Cardiac muscle cell (in vitro differentiated cells and primary cell): ENCODE data around the gene CTIF. TPM values are rescaled to one million over a fixed set of nuclear protein-coding genes. Genes with fewer than 3 reads are reported as not detected.

ENCODE experiments used
- DNase-seq, 2 donors: peaks; one replicate each; pipeline versions ENCODE4 v3.0.0 to v3.0.0-alpha.2; 2010 to 2017; ENCODE audit warnings: low read depth in 1 of 2, low spot score in 1 of 2
- H3K27ac ChIP-seq: fragments of 200-600 bp; sonication (generic); 2 replicates; pipeline ENCODE4 v1.5.1; 2016
- H3K27me3 ChIP-seq: fragments of 200-600 bp; sonication (generic); 2 replicates; pipeline ENCODE4 v1.6.0; 2016; ENCODE audit warnings: control low read depth
- H3K36me3 ChIP-seq: fragments of 200-600 bp; sonication (generic); 2 replicates; pipeline ENCODE4 v1.5.1; 2016; ENCODE audit warnings: control low read depth
- H3K4me1 ChIP-seq: fragments of 200-600 bp; sonication (generic); 2 replicates; pipeline ENCODE4 v1.8.1; 2017; ENCODE audit warnings: low read depth, mild to moderate bottlenecking, mixed run types
- H3K4me3 ChIP-seq: fragments of 200-600 bp; sonication (generic); 2 replicates; pipeline ENCODE4 v1.5.1; 2016; ENCODE audit warnings: mild to moderate bottlenecking
- H3K9me3 ChIP-seq: fragments of 200-600 bp; sonication (generic); 2 replicates; pipeline ENCODE4 v1.5.1; 2017; ENCODE audit warnings: low read depth, mild to moderate bottlenecking, control low read depth
- polyA plus RNA-seq: library from polyadenylated mRNA; unstranded; fragments of >200 nt; fragmentation: Nextera tagmentation; extraction: Ambion mirVana; gene quantifications from 2 replicates; pipeline ENCODE4 v1.2.1, GENCODE V29; 2016
- total RNA-seq: library from RNA; depleted of rRNA; stranded (reverse); fragments of >200 nt; gene quantifications from 2 replicates; pipeline ENCODE4 v1.2.3, GENCODE V29; 2016
- TF ChIP-seq, protein P1 (sequence below): IDR thresholded peaks from 2 replicates; pipeline ENCODE4 v1.5.1; 2012; ENCODE audit warnings: low read depth, mild to moderate bottlenecking, low read length

Gene CTIF
- total RNA-seq (22.0 and 24.4 TPM in 2 replicates), polyA plus RNA-seq (13.2 and 16.5 TPM in 2 replicates)

DNA sequence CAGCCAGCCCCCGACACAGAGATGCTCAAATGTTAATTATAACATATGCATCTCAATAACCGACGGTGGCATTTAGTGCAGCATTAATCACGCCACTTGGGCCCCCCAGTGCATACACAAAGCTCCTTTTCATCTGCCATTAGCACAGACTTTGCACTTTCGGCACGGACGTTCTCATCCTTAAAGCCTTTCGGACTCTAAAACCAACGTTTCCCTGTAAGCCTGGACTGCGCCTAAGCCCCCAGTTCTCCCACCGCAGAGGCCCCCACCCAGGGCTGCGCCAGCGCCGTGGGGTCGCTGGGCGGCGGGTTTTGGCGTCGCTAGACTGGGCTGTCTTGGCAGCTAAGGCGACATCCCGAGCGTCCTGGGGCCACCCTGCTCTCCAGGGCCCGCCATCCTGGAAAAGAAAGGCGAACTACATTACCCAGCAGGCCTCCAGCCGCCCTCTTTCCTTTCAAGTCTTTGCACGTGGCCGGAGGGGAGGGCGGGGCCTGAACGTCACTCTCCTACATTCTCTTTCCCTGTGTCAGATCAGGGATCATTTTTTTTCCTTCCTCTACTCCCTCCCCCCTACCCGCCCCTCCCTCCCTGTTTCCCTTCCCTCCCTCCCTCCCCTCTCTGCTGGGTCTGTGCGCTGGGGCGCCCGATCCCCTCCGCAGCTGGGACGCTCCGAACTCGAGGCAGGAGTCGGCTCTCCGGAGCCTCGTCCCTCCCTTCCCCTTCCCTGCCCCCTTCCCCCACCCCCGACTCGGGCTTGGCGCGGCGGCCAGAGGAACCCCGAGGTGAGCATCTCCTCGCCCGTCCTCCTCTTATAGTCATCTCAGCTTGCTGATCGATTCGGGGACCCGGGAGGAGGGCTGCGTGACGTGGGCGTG lies at the start of gene CTIF:
Gene CTIF (plus strand): TSS at position 501 of the 875 bp plus-strand sequence. CDS start 80,535 bp downstream, outside the sequence.
- Histone ChIP-seq H3K27me3 (no peaks in the 10 kb centered on the region), H3K4me3 (peak within 1 kb of the TSS; percentile 54), H3K27ac (no peak within 1 kb of the TSS), H3K4me1 (peaks cover 5% of the 10 kb centered on the region), H3K36me3 (no peaks in the 10 kb centered on the region), H3K9me3 (no peaks in the 10 kb centered on the region)
- DNase-seq = peak; percentile 97 to 98
- TF ChIP-seq, protein P1, sequence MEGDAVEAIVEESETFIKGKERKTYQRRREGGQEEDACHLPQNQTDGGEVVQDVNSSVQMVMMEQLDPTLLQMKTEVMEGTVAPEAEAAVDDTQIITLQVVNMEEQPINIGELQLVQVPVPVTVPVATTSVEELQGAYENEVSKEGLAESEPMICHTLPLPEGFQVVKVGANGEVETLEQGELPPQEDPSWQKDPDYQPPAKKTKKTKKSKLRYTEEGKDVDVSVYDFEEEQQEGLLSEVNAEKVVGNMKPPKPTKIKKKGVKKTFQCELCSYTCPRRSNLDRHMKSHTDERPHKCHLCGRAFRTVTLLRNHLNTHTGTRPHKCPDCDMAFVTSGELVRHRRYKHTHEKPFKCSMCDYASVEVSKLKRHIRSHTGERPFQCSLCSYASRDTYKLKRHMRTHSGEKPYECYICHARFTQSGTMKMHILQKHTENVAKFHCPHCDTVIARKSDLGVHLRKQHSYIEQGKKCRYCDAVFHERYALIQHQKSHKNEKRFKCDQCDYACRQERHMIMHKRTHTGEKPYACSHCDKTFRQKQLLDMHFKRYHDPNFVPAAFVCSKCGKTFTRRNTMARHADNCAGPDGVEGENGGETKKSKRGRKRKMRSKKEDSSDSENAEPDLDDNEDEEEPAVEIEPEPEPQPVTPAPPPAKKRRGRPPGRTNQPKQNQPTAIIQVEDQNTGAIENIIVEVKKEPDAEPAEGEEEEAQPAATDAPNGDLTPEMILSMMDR = no peak

DNA sequence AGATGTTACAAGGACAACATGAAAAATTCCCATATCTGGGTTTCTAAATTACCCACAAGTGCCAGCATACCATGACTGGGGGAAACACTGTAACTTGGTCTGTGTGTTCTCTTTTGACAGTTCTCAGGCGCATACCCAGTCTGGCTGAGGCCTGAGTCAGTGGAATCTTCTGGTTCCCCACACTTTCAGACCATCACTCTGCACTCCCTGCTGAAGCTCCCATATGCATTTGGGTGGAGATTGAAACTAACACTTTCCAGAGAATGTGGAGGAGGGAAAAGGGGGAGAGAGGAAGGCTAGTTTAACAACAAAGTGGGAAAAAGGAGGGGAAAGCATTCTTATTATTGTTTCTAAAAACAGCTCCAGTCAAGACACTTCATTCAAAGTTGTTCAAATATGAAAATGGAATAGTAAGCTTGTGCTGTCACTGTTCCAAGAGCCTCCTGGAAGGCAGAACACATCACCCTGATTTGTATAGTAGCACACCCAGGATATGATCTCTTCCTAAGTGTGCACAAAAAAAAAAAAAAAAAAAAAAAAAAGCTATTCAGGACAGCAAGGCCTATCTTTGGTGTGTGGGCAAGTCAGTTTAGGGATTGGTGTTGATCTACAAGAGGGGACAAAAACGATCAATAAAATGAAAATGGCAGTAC lies 48.1 kb upstream of the CTIF start:
- DNase-seq = peak in 1 of 2 donors; percentile 74
- Histone ChIP-seq H3K27me3 (no peaks in the 10 kb centered on the region), H3K9me3 (no peaks in the 10 kb centered on the region), H3K4me1 (peaks cover 7% of the 10 kb centered on the region), H3K36me3 (no peaks in the 10 kb centered on the region), H3K4me3 (no peak overlapping the region), H3K27ac (peak overlapping the region; percentile 16)
- TF ChIP-seq, protein P1 = no peak

DNA sequence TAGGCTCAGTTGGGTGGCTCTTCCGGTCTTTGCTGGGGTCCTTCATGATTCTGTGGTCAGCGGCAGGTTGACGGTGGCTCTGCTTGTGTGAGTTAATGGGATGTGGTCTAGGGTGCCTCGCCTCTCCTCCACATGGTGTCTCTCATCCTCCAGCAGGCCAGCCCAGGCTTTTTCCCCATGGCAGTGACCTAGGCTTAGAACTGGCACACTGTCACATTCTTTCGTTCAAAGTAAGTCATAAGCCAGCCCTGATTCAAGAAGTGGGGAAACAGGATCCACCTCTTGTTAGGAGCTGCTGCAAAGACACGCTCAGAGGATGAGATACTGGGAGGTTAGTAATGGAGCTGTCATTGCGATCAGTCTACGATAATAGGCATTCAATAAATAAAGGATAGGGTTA lies 46.0 kb upstream of the CTIF start:
- Histone ChIP-seq H3K36me3 (no peaks in the 10 kb centered on the region), H3K9me3 (no peaks in the 10 kb centered on the region), H3K4me3 (no peak overlapping the region), H3K27ac (no peak overlapping the region), H3K4me1 (peaks cover 5% of the 10 kb centered on the region), H3K27me3 (no peaks in the 10 kb centered on the region)
- TF ChIP-seq, protein P1 = no peak
- DNase-seq = no peak

DNA sequence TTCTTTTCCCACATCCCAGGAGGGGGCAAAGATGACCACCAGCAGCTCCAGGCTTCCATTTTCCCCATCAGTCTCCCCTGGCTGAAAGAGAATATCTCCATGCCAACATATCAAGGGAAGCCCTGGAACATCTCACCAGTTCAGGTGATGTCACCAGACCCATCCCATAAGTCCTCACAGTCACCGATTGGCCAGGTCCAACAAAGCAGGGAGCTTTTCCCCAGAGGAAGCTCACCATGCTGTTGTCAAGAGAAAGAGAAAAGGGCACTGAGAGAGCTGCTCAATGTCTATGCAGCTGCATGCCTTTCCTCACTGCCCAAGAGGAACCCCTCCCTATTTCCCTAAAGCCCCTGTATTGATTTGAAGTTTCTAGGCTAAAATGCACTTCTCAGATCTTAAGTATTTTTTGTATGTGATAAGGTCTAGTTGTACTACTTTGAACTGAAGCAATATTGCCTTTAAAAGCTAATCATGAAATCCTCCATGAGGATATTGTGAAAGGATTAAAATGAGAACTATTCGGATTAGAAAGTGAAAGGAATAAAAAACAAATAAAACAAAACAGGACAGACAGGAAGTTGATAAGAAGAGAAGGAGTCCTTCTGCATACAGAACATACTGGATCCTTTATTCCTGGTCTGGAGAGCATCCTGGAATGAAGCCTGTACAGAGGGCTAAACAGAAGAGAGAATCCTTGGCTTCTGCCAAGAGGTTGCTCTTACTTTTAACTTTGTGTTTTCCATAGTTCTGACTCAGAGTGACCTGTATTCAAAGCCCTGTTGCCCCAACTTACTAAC lies 45.2 kb upstream of the CTIF start:
- TF ChIP-seq, protein P1 = no peak
- no peak overlapping the region for H3K4me3 ChIP-seq
- peak in 1 of 2 donors; percentile 63 for DNase-seq
- no peaks in the 10 kb centered on the region for H3K9me3 ChIP-seq
- no peak overlapping the region for H3K27ac ChIP-seq
- no peaks in the 10 kb centered on the region for H3K36me3 ChIP-seq
- H3K4me1 ChIP-seq = no peaks in the 10 kb centered on the region
- no peaks in the 10 kb centered on the region for H3K27me3 ChIP-seq

DNA sequence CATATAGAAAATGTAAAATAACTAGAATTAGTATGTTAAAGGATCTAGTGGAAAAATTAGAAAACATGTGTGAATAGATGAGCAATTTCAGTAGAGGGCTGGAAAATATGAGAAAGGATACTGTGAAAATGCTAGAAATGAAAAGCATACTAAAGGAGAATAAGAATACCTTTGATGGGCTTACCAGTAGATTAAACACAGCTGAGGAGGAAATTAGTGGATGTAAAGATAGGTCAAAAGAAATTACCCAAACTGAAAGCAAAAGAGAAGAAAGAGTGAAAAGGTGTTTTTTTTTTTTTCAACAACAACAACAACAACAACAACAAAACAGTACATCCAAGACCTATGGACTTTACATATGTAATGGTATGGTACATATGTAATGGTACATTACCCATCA lies 41.0 kb upstream of the CTIF start:
- Histone ChIP-seq H3K4me3 (no peak overlapping the region), H3K27me3 (no peaks in the 10 kb centered on the region), H3K27ac (no peak overlapping the region), H3K36me3 (no peaks in the 10 kb centered on the region), H3K9me3 (no peaks in the 10 kb centered on the region), H3K4me1 (no peaks in the 10 kb centered on the region)
- TF ChIP-seq, protein P1 = no peak
- DNase-seq = no peak
